Measurements from ENCODE around the gene ALAS1.
"Not testable (repeated sequence)": the region's sequence is repeated elsewhere in the genome, so short reads cannot be mapped to it uniquely, and the experiment has no call there.

The ALAS1 gene

DNA sequence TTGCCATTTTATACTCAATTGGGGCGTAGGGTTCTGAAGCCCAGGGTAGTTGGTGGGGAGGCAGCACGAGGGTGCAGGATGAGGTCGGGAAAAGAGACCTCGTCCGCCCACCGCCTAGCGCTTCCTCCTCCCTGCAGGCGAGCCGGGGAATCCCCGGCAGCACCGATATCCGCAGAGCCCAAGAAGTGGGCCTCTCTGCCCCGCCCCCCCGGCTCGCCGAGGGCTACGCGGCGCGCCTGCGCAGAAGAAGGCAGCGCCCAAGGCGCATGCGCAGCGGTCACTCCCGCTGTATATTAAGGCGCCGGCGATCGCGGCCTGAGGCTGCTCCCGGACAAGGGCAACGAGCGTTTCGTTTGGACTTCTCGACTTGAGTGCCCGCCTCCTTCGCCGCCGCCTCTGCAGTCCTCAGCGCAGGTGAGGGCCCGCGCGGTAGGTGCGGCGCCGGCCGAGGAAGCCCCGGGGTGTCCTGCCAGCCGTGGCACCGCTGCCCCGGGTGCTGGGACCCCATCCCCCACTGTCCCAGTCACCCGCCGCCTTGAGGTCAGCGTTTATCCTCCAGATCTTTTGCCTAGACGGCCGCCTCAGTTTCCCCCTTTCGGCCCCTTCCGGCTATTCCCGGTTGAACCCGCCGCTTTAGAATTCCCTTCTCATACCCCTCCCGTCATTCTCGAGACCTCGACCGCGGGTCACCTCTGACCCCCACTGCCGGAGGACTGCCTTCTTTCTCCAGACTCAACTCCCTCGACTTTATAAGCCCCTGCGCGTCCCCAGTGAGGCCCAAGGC is at the start of gene ALAS1:
Gene ALAS1, plus strand, starts transcription at position 319 of the 784 bp plus-strand sequence. CDS start 1,082 bp downstream, outside the sequence.
- DNase-seq = peak; percentile 13

- DNase-seq = no peak
Observed at GRCh38 chr3:52149021-52149420, 48.9 kb upstream of the ALAS1 start.

- no peak for DNase-seq
Observed at GRCh38 chr3:52149726-52150125, 48.2 kb upstream of the ALAS1 start.

DNA sequence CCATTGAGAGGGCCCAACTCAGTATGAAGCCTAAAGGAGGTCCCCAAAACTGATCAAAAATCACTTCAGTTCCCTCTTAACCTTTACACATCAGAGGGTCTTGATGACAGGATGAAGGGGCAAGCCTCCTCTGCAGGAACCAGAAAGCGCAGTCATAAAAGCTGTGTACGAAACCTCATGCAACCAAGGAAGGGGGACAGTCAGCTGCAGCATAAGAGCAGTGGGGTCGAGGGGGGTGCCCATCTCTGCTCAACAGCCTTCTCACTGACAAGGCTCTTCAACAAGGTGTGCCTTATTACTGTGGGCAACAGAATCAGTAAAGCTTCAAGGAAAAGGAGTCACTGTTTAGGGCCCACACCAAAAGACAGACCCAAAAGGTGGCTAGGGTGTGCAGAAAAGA is 47.6 kb upstream of the ALAS1 start:
- DNase-seq = no peak

DNA sequence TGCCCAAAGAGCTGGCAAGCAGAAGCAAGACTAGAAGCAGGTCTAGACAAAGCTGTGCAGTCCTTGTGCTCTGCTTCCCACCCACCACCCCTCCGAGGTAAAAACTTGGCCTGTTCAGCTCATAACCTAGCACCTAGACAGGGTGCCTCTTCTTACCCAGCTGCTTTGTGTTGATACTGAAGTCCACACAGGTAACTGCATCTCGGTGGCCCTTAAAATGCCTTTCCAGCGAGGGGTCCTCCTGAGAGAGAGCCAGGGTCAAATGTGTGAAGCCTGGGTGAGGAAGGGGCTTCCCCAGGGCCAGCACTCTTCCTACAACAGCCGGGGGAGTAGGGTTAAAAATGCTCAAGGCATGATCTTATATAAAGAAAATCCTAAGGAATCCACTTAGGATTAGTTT is 47.1 kb upstream of the ALAS1 start:
- DNase-seq = no peak

- not testable (repeated sequence) for DNase-seq
Observed at GRCh38 chr3:52151991-52152390, 46.0 kb upstream of the ALAS1 start.

GRCh38 chr3:52153389-52154096 is 44.4 kb upstream of the ALAS1 start:
- no peak for DNase-seq

DNA sequence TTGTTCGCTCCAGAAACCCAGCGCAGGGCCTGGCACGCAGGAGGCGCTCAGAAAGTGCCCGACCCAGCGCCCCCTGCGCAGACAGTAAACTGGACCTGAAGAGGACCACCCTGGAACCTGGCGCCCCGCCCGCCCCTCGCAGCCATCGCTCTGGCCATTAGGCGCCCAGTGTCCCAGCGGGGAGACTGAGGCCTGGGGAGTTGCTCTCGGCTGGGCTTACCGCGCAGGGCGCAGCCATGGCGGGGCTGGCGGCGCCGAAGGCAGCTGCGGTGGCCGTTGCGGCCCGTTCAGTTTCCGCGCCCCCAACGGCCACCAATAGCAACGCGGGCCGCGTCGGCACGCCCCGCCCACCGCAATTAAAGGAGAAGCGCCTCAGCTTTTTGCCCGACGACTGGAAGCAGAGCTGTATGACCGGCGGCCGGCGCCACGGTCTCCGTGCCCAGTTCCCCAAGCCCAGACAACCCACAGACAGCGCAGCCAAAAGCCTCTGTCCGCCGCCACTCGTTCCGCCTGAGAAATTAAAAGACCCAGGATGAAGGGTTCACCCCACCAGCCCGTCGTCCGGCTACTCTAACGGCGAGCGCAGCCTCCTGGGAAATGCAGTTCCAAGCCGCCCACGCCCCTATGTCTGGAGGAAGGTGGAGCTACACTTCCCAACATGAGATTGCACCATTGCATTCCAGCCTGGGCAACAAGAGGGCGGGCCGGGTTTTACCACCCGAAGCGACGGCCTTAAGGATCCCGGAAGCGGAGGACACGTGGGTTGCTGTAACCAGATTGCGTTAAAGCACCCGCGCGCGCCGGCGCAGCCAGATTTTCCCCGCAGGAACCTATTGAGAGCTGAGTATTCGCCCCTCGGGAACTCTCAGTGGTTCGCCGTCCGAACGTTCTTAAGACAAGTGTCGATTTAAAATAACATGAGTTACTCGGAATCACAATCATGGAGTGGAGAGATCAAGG is 43.5 kb upstream of the ALAS1 start, which contains the start of gene POC1A:
Gene POC1A, minus strand, starts transcription at position 289 of the 960 bp plus-strand sequence. Its CDS starts 51 bp downstream, at position 238.
- DNase-seq = peak; percentile 80

DNA sequence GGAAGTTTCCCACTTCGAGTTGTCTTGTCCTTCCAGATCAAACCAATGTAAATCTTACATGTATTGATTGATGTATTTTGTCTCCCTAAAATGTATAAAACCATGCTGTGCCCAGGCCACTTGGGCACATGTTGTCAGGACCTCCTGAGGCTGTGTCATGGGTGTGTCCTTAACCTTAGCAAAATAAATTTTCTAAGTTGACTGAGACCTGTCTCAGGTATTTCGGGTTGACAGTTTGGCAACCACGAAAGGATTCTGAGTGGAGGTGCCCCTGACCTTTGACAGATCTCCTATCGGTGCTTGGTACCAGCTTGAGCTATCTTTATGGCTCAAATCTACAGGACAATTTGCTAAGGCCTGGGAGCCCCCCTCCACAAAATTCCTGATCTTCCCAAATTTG is 42.0 kb upstream of the ALAS1 start:
- no peak for DNase-seq

DNA sequence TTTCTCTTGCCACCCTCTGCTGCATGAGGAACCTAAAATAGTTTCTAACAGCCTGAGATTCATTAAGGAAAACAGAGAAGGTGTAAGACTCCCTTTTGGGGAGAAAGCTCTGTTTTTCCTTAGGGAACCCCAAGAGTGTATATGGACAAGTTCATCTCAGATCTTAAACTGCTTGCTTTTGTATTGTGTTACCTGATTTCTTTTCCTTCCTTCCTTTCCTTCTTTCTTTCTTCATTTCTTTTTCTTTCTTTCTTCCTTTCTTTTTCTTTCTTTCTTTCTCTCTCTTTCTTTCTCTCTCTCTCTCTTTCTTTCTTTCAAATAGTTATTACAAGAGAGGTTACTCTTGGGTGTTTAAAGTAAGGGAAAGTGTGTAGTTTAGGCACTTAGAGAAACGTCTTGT is 38.5 kb upstream of the ALAS1 start:
- DNase-seq = no peak

DNA sequence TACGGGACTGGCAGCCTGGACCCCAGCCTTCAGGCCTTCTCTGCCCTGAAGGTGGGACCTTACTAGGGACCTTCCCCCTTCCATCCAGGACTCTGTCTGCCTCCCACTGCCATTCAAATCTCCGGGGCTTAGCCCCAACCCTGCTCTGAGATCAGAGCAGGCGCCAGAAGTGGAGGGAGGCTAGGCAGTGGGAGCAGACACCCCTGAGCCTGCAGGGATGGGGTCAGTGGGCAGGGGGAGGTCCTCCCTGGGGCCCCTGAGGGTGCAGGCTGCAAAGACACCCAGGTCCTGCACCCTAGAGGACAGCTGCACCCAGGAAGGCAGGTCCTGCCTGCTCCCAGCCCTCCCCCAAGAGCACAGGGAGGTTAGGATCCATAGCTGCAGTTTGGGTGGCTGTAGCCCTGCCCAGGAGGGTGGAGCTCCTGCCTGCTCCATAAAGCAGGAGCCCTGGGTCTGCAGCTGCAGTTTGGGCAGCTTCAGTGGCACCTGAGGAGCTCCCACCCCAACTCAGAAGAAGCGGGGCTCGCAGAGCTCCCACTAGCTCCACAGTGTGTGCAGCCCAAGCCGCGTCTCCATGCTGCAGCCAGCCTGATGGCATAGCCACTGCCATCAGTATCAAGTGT is 35.6 kb upstream of the ALAS1 start:
- no peak for DNase-seq

GRCh38 chr3:52167240-52167639 is 30.7 kb upstream of the ALAS1 start:
- no peak for DNase-seq

- DNase-seq = not testable (repeated sequence)
Observed at GRCh38 chr3:52170217-52170616, 27.7 kb upstream of the ALAS1 start.

GRCh38 chr3:52171514-52172261 is 26.3 kb upstream of the ALAS1 start:
- no peak for DNase-seq

- DNase-seq = no peak
Observed at GRCh38 chr3:52172262-52172757, 25.6 kb upstream of the ALAS1 start.

DNA sequence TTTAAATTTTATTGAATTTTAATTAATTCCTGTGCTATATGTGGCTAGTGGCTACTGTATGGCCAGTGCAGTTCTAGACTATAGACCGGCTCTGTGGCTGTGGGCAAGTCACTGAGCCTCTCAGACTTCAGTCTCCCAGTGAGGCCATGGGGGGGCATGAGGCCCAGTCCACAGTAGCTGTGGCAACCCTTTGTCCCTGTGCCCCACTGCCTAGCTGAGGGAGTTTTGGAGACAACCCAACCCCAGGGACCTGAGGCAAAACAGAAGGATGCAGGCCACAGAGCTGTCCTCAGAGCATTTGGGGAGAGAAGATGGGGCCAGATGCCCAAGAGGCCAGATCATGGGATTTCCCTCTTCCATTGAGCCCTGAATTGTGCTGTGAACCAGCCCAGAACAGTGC is 24.9 kb upstream of the ALAS1 start:
- DNase-seq = no peak

DNA sequence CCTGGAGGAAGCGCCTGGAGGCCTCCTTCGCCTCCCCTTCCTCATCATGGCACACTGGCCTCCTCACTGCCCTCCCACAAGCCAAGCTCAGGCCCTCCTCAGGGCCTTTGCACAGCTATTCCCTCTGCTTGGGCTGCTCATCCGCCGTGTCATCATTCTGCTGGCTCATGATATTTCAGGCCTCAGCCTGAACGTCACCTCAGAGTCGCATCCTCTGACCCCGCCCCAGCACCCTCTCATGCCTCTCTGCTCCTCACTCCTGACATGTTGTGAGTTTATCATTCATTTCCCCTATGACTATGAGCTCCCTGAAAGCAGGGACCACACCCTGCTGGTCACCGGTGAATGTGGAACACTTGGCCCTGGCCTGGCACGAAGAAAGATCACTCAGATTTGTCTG is 23.1 kb upstream of the ALAS1 start:
- DNase-seq = no peak

- no peak for DNase-seq
Observed at GRCh38 chr3:52175416-52176179, 22.4 kb upstream of the ALAS1 start.

GRCh38 chr3:52176180-52176752 is 21.7 kb upstream of the ALAS1 start:
- DNase-seq = no peak

- no peak for DNase-seq
Observed at GRCh38 chr3:52176951-52177700, 20.8 kb upstream of the ALAS1 start.
